IPS-15b (cell line): Measurements from ENCODE around the gene CES5A.
"Not testable (repeated sequence)": the region's sequence is repeated elsewhere in the genome, so short reads cannot be mapped to it uniquely, and the experiment has no call there.

ENCODE experiments used
- H3K27me3 ChIP-seq: one replicate; pipeline ENCODE4 v1.6.1; 2013; ENCODE audit warnings: low read length; ENCODE audit not compliant: control insufficient read depth, insufficient read depth
- H3K36me3 ChIP-seq: one replicate; pipeline ENCODE4 v1.6.1; 2013; ENCODE audit warnings: low read length; ENCODE audit not compliant: control insufficient read depth, insufficient read depth
- H3K4me1 ChIP-seq: one replicate; pipeline ENCODE4 v1.6.1; 2013; ENCODE audit warnings: mild to moderate bottlenecking, low read length; ENCODE audit not compliant: control insufficient read depth, insufficient read depth
- H3K4me3 ChIP-seq: one replicate; pipeline ENCODE4 v1.5.1; 2013; ENCODE audit warnings: low read depth, low read length
- H3K9ac ChIP-seq: one replicate; pipeline ENCODE4 v1.6.1; 2013; ENCODE audit warnings: low read depth, mild to moderate bottlenecking, low read length
- H3K9me3 ChIP-seq: one replicate; pipeline ENCODE4 v1.6.1; 2013; ENCODE audit warnings: mild to moderate bottlenecking, low read length; ENCODE audit not compliant: control insufficient read depth, insufficient read depth

The CES5A gene

DNA sequence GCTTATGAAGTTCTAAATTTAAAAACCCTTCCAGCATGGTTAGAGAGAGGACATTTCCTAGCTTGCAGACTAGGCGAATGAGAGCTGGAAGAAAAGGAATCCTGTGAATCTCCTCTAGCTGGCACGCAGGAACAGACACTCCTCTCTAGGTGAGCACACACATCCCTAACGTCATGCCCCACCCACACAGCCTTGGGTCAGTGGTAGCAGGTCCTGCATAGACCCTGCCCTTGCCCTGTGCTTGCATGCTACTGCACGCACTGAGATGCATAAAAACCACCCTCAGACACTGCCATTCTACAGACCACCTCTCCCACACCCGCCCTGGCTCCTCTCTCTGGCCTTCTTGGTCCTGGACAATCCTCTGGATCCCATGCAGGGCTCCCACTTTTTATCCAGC is 65.8 kb downstream of the CES5A start:
- Histone ChIP-seq H3K4me1 (peaks cover 2% of the 10 kb centered on the region), H3K9me3 (no peaks in the 10 kb centered on the region), H3K4me3 (no peak overlapping the region), H3K36me3 (no peaks in the 10 kb centered on the region), H3K27me3 (peaks cover 20% of the 10 kb centered on the region), H3K9ac (no peak overlapping the region)

DNA sequence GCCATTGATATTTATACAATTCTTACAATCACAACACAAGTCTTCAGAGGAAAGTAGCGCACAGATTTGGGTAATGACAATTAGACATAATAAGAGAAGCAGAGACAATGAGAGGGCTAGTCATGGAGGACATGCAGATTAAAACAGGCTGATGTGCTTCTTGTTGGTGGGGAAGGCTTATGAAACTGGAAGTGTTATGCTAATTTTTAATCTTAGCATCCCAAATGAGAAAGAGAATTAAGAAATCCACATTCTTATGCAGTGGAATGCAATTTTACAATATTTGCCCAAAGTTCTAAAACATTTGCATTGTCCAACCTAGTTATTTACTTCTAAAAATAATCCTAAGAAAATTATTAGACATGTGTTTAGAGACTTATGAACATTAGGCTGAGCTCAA is 66.9 kb downstream of the CES5A start:
- not testable (repeated sequence) for H3K9ac ChIP-seq, H3K4me1 ChIP-seq
- peaks cover 20% of the 10 kb centered on the region for H3K27me3 ChIP-seq

DNA sequence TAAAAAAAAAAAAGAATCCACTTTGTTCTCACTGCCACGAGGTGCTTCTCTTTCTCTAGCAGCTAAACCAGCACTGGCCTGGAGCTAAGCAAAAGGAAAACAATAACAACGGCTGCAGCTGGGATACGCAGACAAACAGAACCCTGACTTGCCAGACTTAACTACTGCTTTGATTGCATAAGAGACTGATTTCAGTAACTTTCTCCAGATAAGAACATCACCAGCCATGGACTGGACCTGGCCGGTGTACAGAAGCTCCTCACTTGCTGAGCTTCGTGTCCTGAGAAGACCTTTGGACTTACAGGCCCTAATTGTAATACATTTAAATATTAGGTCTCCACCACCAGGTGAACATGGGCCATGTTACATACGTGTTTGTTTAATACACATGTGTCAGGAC is 70.1 kb downstream of the CES5A start:
- not testable (repeated sequence) for H3K9me3 ChIP-seq, H3K27me3 ChIP-seq, H3K4me1 ChIP-seq, H3K36me3 ChIP-seq, H3K9ac ChIP-seq, H3K4me3 ChIP-seq

More for the DNA sequence above, 66.9 kb downstream of the CES5A start:
- H3K9me3 ChIP-seq, H3K4me3 ChIP-seq, H3K36me3 ChIP-seq: not testable (repeated sequence)

DNA sequence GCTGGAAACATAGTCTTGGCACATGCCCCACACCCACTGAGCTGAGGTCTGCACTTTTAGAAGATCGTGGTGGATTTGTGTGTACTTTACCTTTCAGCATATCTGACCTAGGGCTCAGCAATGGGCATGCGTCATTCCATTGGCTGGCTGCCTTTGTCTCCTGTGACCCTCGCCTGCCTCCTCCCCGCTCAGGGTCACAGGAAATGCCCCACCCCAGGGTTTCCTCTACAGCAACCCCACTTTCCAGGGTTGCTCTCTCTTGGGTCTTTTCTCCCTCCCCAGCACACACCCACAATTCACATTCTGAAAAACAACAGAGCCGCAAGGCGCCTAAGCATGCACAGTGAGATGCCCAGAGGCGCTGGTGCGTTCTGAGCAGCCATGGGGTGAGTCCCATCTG is 71.5 kb downstream of the CES5A start:
- not testable (repeated sequence) for H3K27me3 ChIP-seq, H3K4me1 ChIP-seq, H3K36me3 ChIP-seq, H3K9ac ChIP-seq, H3K9me3 ChIP-seq, H3K4me3 ChIP-seq
